AG09309 (cell line): ENCODE measurements around the gene SNAPIN.

Experiments used
- DNase-seq: peaks from one replicate; pipeline ENCODE4 v3.0.0-alpha.2; 2010; ENCODE audit warnings: low read depth
- H3K4me3 ChIP-seq: 2 replicates; pipeline ENCODE4 v1.5.1; 2011; ENCODE audit warnings: mild to moderate bottlenecking, low read depth, low read length, moderate library complexity; ENCODE audit not compliant: control insufficient read depth
- CTCF ChIP-seq: IDR thresholded peaks from 2 replicates; pipeline ENCODE4 v1.5.1; 2011; ENCODE audit warnings: mild to moderate bottlenecking, low read depth, low read length, inconsistent platforms; ENCODE audit not compliant: insufficient read depth, control insufficient read depth; ENCODE audit errors: missing control alignments

SNAPIN gene

GRCh38 chr1:153682730-153683129, 24.2 kb downstream of the SNAPIN start:
- DNase-seq, result no peak
- no peak for TF ChIP-seq CTCF
- no peak overlapping the region for H3K4me3 ChIP-seq

- DNase-seq, result no peak
- no peak overlapping the region for H3K4me3 ChIP-seq
- TF ChIP-seq CTCF, result no peak
Observed at GRCh38 chr1:153683854-153684253, 25.4 kb downstream of the SNAPIN start.

- H3K4me3 ChIP-seq, result no peak overlapping the region
- DNase-seq, result no peak
- no peak for TF ChIP-seq CTCF
Observed at GRCh38 chr1:153684892-153685291, 26.4 kb downstream of the SNAPIN start.

GRCh38 chr1:153685544-153686340, 27.2 kb downstream of the SNAPIN start:
- H3K4me3 ChIP-seq, result no peak overlapping the region
- DNase-seq, result no peak
- no peak for TF ChIP-seq CTCF

GRCh38 chr1:153687346-153688125, 29.0 kb downstream of the SNAPIN start:
- DNase-seq, result no peak
- TF ChIP-seq CTCF, result no peak

GRCh38 chr1:153688276-153688675, 29.8 kb downstream of the SNAPIN start:
- no peak for DNase-seq
- TF ChIP-seq CTCF, result no peak
- H3K4me3 ChIP-seq, result no peak overlapping the region

More at GRCh38 chr1:153687346-153688125, 29.0 kb downstream of the SNAPIN start:
- no peak overlapping the region for H3K4me3 ChIP-seq
